Measurements from ENCODE around the gene SPDYE3.
"Not testable (repeated sequence)": the region's sequence is repeated elsewhere in the genome, so short reads cannot be mapped to it uniquely, and the experiment has no call there.

SPDYE3 gene

GRCh38 chr7:100288258-100288657 is 19.2 kb upstream of the SPDYE3 start:
- not testable (repeated sequence) for DNase-seq

- DNase-seq, result not testable (repeated sequence)
Observed at GRCh38 chr7:100292162-100292561, 15.3 kb upstream of the SPDYE3 start.

GRCh38 chr7:100295269-100295668 is 12.2 kb upstream of the SPDYE3 start:
- not testable (repeated sequence) for DNase-seq

GRCh38 chr7:100297852-100298631 is 9.5 kb upstream of the SPDYE3 start:
- not testable (repeated sequence) for DNase-seq

GRCh38 chr7:100298632-100298895 is 8.9 kb upstream of the SPDYE3 start:
- not testable (repeated sequence) for DNase-seq

GRCh38 chr7:100304526-100304925 is 3.0 kb upstream of the SPDYE3 start:
- DNase-seq, result not testable (repeated sequence)

GRCh38 chr7:100318329-100318728 is 10.8 kb downstream of the SPDYE3 start:
- not testable (repeated sequence) for DNase-seq

GRCh38 chr7:100321648-100322047 is 14.1 kb downstream of the SPDYE3 start:
- DNase-seq, result not testable (repeated sequence)

- DNase-seq, result not testable (repeated sequence)
Observed at GRCh38 chr7:100324194-100324593, 16.7 kb downstream of the SPDYE3 start.

- DNase-seq, result not testable (repeated sequence)
Observed at GRCh38 chr7:100325671-100326070, 18.2 kb downstream of the SPDYE3 start.

- DNase-seq, result not testable (repeated sequence)
Observed at GRCh38 chr7:100326914-100327313, 19.4 kb downstream of the SPDYE3 start.

GRCh38 chr7:100335566-100336466 is 28.3 kb downstream of the SPDYE3 start:
- DNase-seq, result peak; percentile 90

GRCh38 chr7:100338083-100338696 is 30.7 kb downstream of the SPDYE3 start:
- DNase-seq, result not testable (repeated sequence)

- not testable (repeated sequence) for DNase-seq
Observed at GRCh38 chr7:100341286-100341685, 33.8 kb downstream of the SPDYE3 start.

- no peak for DNase-seq
Observed at GRCh38 chr7:100342765-100343164, 35.3 kb downstream of the SPDYE3 start.

- not testable (repeated sequence) for DNase-seq
Observed at GRCh38 chr7:100344124-100344559, 36.6 kb downstream of the SPDYE3 start.

- peak; percentile 44 for DNase-seq
Observed at GRCh38 chr7:100344560-100345287, 37.2 kb downstream of the SPDYE3 start.

- peak; percentile 47 for DNase-seq
Observed at GRCh38 chr7:100345288-100345672, 37.8 kb downstream of the SPDYE3 start.

GRCh38 chr7:100346921-100347320 is 39.4 kb downstream of the SPDYE3 start:
- DNase-seq, result no peak

- no peak for DNase-seq
Observed at GRCh38 chr7:100348805-100349204, 41.3 kb downstream of the SPDYE3 start.

- no peak for DNase-seq
Observed at GRCh38 chr7:100349757-100350156, 42.3 kb downstream of the SPDYE3 start.

- DNase-seq, result no peak
Observed at GRCh38 chr7:100351657-100352058, 44.2 kb downstream of the SPDYE3 start.
